ENCODE measurements around the gene CLCN7. TPM values are rescaled to one million over a fixed set of nuclear protein-coding genes. Genes with fewer than 3 reads are reported as not detected.

CLCN7 gene
- total and polyA plus RNA-seq, 4 donors, result 43.8 to 75.6 (median 58.1) TPM

GRCh38 chr16:1449201-1449788 is 25.5 kb downstream of the CLCN7 start:
- DNase-seq (ENCODE audit: low read depth in 4 of 6, low spot score in 6 of 6), result no peak
- no peaks in the 10 kb centered on the region for H3K9me3 ChIP-seq (ENCODE audit: control insufficient read depth, insufficient read depth, low read length)
- H3K36me3 ChIP-seq (ENCODE audit: control insufficient read depth, insufficient read depth, low read length), result peaks cover 100% of the 10 kb centered on the region
- H3K27me3 ChIP-seq (ENCODE audit: control insufficient read depth, insufficient read depth, low read length), result no peaks in the 10 kb centered on the region
- no peak overlapping the region for H3K27ac ChIP-seq (ENCODE audit: low read depth, low read length)
- 97% methylated on average over 25 of the region's 25 CpGs for WGBS (ENCODE audit: insufficient coverage)
- H3K4me3 ChIP-seq (ENCODE audit: low read depth, low read length), result no peak overlapping the region
- no peaks in the 10 kb centered on the region for H3K4me1 ChIP-seq (ENCODE audit: control insufficient read depth, insufficient read depth, low read length)

GRCh38 chr16:1448536-1449116 is 26.2 kb downstream of the CLCN7 start:
- DNase-seq (ENCODE audit: low read depth in 4 of 6, low spot score in 6 of 6), result no peak
- Histone ChIP-seq H3K9me3 (ENCODE audit: control insufficient read depth, insufficient read depth, low read length) (no peaks in the 10 kb centered on the region), H3K4me3 (ENCODE audit: low read depth, low read length) (no peak overlapping the region), H3K4me1 (ENCODE audit: control insufficient read depth, insufficient read depth, low read length) (no peaks in the 10 kb centered on the region), H3K27me3 (ENCODE audit: control insufficient read depth, insufficient read depth, low read length) (no peaks in the 10 kb centered on the region), H3K27ac (ENCODE audit: low read depth, low read length) (no peak overlapping the region), H3K36me3 (ENCODE audit: control insufficient read depth, insufficient read depth, low read length) (peaks cover 100% of the 10 kb centered on the region)
- WGBS (ENCODE audit: insufficient coverage), result 93% methylated on average over 23 of the region's 30 CpGs

- WGBS (ENCODE audit: insufficient coverage), result 92% methylated on average over 11 of the region's 11 CpGs
- no peak overlapping the region for H3K27ac ChIP-seq (ENCODE audit: low read depth, low read length)
- H3K27me3 ChIP-seq (ENCODE audit: control insufficient read depth, insufficient read depth, low read length), result no peaks in the 10 kb centered on the region
- no peaks in the 10 kb centered on the region for H3K4me1 ChIP-seq (ENCODE audit: control insufficient read depth, insufficient read depth, low read length)
- DNase-seq (ENCODE audit: low read depth in 4 of 6, low spot score in 6 of 6), result no peak
- no peak overlapping the region for H3K4me3 ChIP-seq (ENCODE audit: low read depth, low read length)
- H3K9me3 ChIP-seq (ENCODE audit: control insufficient read depth, insufficient read depth, low read length), result no peaks in the 10 kb centered on the region
- peaks cover 100% of the 10 kb centered on the region for H3K36me3 ChIP-seq (ENCODE audit: control insufficient read depth, insufficient read depth, low read length)
These were observed 26.9 kb downstream of the CLCN7 start for GRCh38 chr16:1447965-1448364.

GRCh38 chr16:1446296-1447080 is 28.3 kb downstream of the CLCN7 start:
- WGBS (ENCODE audit: insufficient coverage), result 92% methylated on average over 41 of the region's 41 CpGs
- Histone ChIP-seq H3K4me1 (ENCODE audit: control insufficient read depth, insufficient read depth, low read length) (no peaks in the 10 kb centered on the region), H3K27ac (ENCODE audit: low read depth, low read length) (no peak overlapping the region), H3K4me3 (ENCODE audit: low read depth, low read length) (no peak overlapping the region), H3K36me3 (ENCODE audit: control insufficient read depth, insufficient read depth, low read length) (peaks cover 97% of the 10 kb centered on the region), H3K27me3 (ENCODE audit: control insufficient read depth, insufficient read depth, low read length) (no peaks in the 10 kb centered on the region), H3K9me3 (ENCODE audit: control insufficient read depth, insufficient read depth, low read length) (no peaks in the 10 kb centered on the region)
- DNase-seq (ENCODE audit: low read depth in 4 of 6, low spot score in 6 of 6), result no peak

- WGBS (ENCODE audit: insufficient coverage), result 90% methylated on average over 25 of the region's 25 CpGs
- Histone ChIP-seq H3K4me1 (ENCODE audit: control insufficient read depth, insufficient read depth, low read length) (no peaks in the 10 kb centered on the region), H3K9me3 (ENCODE audit: control insufficient read depth, insufficient read depth, low read length) (no peaks in the 10 kb centered on the region), H3K36me3 (ENCODE audit: control insufficient read depth, insufficient read depth, low read length) (peaks cover 96% of the 10 kb centered on the region), H3K4me3 (ENCODE audit: low read depth, low read length) (no peak overlapping the region), H3K27ac (ENCODE audit: low read depth, low read length) (no peak overlapping the region), H3K27me3 (ENCODE audit: control insufficient read depth, insufficient read depth, low read length) (no peaks in the 10 kb centered on the region)
- DNase-seq (ENCODE audit: low read depth in 4 of 6, low spot score in 6 of 6), result no peak
These were observed 29.2 kb downstream of the CLCN7 start for GRCh38 chr16:1445518-1446203.

- Histone ChIP-seq H3K27ac (ENCODE audit: low read depth, low read length) (no peak overlapping the region), H3K4me3 (ENCODE audit: low read depth, low read length) (no peak overlapping the region), H3K27me3 (ENCODE audit: control insufficient read depth, insufficient read depth, low read length) (no peaks in the 10 kb centered on the region), H3K36me3 (ENCODE audit: control insufficient read depth, insufficient read depth, low read length) (peaks cover 88% of the 10 kb centered on the region), H3K9me3 (ENCODE audit: control insufficient read depth, insufficient read depth, low read length) (no peaks in the 10 kb centered on the region), H3K4me1 (ENCODE audit: control insufficient read depth, insufficient read depth, low read length) (no peaks in the 10 kb centered on the region)
- DNase-seq (ENCODE audit: low read depth in 4 of 6, low spot score in 6 of 6), result no peak
- 85% methylated on average over 43 of the region's 48 CpGs for WGBS (ENCODE audit: insufficient coverage)
These were observed 29.9 kb downstream of the CLCN7 start for GRCh38 chr16:1444730-1445517.

GRCh38 chr16:1443980-1444729 is 30.7 kb downstream of the CLCN7 start, which contains the start of gene CCDC154:
Gene CCDC154 (minus strand): TSS chr16:1444556. CDS start chr16:1444322, 234 bp downstream.
- Histone ChIP-seq H3K27me3 (ENCODE audit: control insufficient read depth, insufficient read depth, low read length) (no peaks in the 10 kb centered on the region), H3K36me3 (ENCODE audit: control insufficient read depth, insufficient read depth, low read length) (peaks cover 85% of the 10 kb centered on the region), H3K27ac (ENCODE audit: low read depth, low read length) (no peak within 1 kb of the TSS), H3K4me1 (ENCODE audit: control insufficient read depth, insufficient read depth, low read length) (no peaks in the 10 kb centered on the region), H3K4me3 (ENCODE audit: low read depth, low read length) (no peak within 1 kb of the TSS), H3K9me3 (ENCODE audit: control insufficient read depth, insufficient read depth, low read length) (no peaks in the 10 kb centered on the region)
- no peak for DNase-seq (ENCODE audit: low read depth in 4 of 6, low spot score in 6 of 6)
- 82% methylated on average over 27 of the region's 27 CpGs for WGBS (ENCODE audit: insufficient coverage)

GRCh38 chr16:1443403-1443973 is 31.3 kb downstream of the CLCN7 start:
- H3K4me3 ChIP-seq (ENCODE audit: low read depth, low read length), result no peak overlapping the region
- no peaks in the 10 kb centered on the region for H3K9me3 ChIP-seq (ENCODE audit: control insufficient read depth, insufficient read depth, low read length)
- H3K4me1 ChIP-seq (ENCODE audit: control insufficient read depth, insufficient read depth, low read length), result no peaks in the 10 kb centered on the region
- DNase-seq (ENCODE audit: low read depth in 4 of 6, low spot score in 6 of 6), result no peak
- WGBS (ENCODE audit: insufficient coverage), result 70% methylated on average over 35 of the region's 38 CpGs
- no peaks in the 10 kb centered on the region for H3K27me3 ChIP-seq (ENCODE audit: control insufficient read depth, insufficient read depth, low read length)
- no peak overlapping the region for H3K27ac ChIP-seq (ENCODE audit: low read depth, low read length)
- peaks cover 85% of the 10 kb centered on the region for H3K36me3 ChIP-seq (ENCODE audit: control insufficient read depth, insufficient read depth, low read length)

Data from spinal cord (tissue), 10 donors.